HG03342 (cell line): ENCODE data around the gene TP53BP2.

Experiments
- ATAC-seq: cut with Tn5 transposase; IDR thresholded peaks from one replicate; pipeline ENCODE4 v1.9.1; 2021; ENCODE audit warnings: mild to moderate bottlenecking, moderate library complexity; ENCODE audit not compliant: unreplicated experiment

TP53BP2 gene

GRCh38 chr1:223770621-223771315 is 75.0 kb downstream of the TP53BP2 start:
- no peak for ATAC-seq

GRCh38 chr1:223765719-223766340 is 79.9 kb downstream of the TP53BP2 start:
- ATAC-seq = no peak

GRCh38 chr1:223765036-223765718 is 80.6 kb downstream of the TP53BP2 start:
- ATAC-seq = no peak

- ATAC-seq = no peak
Observed at GRCh38 chr1:223763881-223764280, 81.9 kb downstream of the TP53BP2 start.

- ATAC-seq = no peak
Observed at GRCh38 chr1:223763251-223763650, 82.5 kb downstream of the TP53BP2 start.

GRCh38 chr1:223761411-223761810 is 84.3 kb downstream of the TP53BP2 start:
- no peak for ATAC-seq

GRCh38 chr1:223760833-223761232 is 84.9 kb downstream of the TP53BP2 start:
- ATAC-seq = no peak

GRCh38 chr1:223759273-223759672 is 86.5 kb downstream of the TP53BP2 start:
- no peak for ATAC-seq

- no peak for ATAC-seq
Observed at GRCh38 chr1:223758734-223759133, 87.0 kb downstream of the TP53BP2 start.

- no peak for ATAC-seq
Observed at GRCh38 chr1:223756806-223757700, 88.7 kb downstream of the TP53BP2 start.

- ATAC-seq = no peak
Observed at GRCh38 chr1:223755992-223756775, 89.6 kb downstream of the TP53BP2 start.

GRCh38 chr1:223755432-223755792 is 90.3 kb downstream of the TP53BP2 start:
- no peak for ATAC-seq

- ATAC-seq = no peak
Observed at GRCh38 chr1:223754681-223755431, 90.9 kb downstream of the TP53BP2 start.

- no peak for ATAC-seq
Observed at GRCh38 chr1:223752721-223753515, 92.8 kb downstream of the TP53BP2 start.

- ATAC-seq = no peak
Observed at GRCh38 chr1:223751696-223752095, 94.1 kb downstream of the TP53BP2 start.

- no peak for ATAC-seq
Observed at GRCh38 chr1:223750730-223751570, 94.8 kb downstream of the TP53BP2 start.

- ATAC-seq = peak; percentile 81
Observed at GRCh38 chr1:223748773-223749733, 96.7 kb downstream of the TP53BP2 start.
